Measurements from ENCODE around the gene POLG.

The POLG gene

GRCh38 chr15:89370120-89370977 lies 35.7 kb upstream of the POLG start:
- no peak for DNase-seq

- DNase-seq = no peak
Observed at GRCh38 chr15:89369341-89369947, 34.8 kb upstream of the POLG start.

DNA sequence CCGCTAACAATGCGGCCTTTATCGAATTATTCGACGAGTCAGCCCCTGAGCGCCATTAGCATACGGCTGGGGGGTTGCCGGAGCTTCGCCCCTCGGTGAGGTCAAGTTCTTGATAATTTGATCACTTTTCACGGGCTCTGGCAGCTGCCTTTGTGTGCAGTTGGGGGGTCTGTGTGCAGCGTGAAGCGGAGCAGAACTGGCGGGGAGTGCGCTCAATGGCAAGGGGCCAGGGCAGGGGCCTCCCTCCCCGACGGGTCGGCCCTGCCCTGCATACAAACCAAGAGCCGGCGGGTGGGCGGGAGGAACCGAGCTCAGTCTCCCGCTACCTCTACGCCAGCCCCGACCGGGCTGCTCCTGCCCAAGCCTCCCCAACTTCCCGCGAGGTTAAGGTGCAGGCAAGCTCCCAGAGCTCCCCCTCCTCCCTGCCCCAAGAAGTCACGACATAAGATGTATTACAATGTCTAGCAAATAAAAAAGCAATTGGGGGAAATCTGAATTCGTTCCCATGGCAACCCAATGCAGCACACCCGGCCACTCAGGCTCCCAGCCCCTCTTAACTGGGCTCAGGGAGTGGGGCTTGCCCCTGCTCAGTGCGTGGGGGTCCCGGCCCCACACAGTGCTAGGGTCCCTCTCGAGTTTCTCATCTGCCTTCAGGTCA lies 34.1 kb upstream of the POLG start:
- DNase-seq = no peak

DNA sequence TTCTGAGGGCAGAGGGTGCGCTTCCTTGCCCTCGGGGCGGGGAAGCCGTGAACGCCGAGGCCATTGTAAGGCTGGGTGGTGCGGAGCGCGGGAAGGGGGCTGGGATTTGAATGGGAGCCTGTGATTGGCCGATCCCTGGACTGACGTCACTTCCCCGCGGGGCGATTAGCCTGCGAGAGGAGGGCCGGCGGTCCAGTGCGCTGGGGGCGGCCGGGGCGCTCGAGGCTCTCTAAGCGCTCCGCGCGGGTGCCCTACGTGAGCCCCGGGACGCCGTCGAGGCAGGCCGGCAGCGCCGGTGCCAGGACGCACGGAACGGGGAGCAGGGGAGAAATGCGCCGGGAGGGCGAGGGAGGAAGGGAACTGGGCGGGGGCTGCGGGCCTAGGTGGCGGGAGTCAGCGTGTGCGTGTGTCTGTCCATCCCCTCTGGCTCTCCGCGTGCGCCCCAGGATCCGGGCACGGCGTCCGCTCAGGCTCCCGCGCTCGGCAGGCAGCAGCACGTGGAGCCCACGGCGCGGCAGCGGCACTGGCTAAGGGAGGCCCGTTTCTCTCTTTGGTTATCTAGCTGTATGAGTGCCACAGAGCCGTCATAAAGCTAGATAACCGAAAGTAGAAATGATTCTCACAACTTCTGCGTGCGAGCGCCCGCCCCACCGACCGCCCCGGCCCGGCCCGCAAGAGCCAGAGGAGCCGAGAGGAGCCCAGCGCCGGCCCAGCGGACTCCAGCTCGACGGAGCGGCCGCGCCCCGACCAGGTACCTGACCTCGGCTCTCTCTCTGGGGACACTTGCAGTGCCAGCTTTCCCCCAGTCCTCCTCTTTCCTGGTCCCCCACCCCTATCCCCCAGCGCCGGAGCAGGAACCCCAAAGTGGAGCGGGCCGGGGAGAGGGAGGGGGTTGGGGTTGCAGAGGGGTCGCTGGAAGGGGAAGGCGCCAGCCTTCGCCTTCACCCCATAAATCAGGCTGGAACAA lies 33.1 kb upstream of the POLG start:
- DNase-seq = no peak

GRCh38 chr15:89366656-89367393 lies 32.2 kb upstream of the POLG start:
- no peak for DNase-seq

DNA sequence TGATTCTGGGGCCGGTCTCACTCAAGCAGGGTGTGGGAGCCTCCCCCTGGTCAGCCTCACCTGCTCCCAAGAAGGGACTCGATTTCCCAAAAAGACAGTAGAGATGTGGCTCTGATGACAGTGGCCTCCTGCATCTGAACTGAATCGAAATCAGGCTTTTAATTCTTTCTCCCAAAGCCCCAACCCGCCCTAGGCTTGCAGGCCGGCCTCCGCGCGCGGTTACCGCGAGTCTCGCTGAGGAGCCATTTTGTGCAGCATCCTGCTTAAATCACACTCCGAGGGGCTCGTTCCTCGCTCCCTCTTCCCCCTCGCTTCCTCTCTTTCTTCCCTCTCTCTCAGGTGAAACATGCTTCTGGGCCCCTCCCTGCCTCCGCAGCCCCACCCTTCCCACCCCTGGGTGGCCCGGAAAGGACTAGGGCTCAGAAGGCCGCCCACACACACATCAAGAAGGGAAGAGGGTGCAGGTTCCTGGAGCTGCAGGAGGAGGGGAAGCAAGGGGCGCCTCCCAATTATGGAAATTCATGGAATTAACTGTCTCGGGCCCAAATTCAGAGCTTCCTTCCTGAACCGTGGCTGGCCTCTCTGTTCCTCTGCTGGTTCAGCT lies 30.9 kb upstream of the POLG start:
- no peak for DNase-seq

DNA sequence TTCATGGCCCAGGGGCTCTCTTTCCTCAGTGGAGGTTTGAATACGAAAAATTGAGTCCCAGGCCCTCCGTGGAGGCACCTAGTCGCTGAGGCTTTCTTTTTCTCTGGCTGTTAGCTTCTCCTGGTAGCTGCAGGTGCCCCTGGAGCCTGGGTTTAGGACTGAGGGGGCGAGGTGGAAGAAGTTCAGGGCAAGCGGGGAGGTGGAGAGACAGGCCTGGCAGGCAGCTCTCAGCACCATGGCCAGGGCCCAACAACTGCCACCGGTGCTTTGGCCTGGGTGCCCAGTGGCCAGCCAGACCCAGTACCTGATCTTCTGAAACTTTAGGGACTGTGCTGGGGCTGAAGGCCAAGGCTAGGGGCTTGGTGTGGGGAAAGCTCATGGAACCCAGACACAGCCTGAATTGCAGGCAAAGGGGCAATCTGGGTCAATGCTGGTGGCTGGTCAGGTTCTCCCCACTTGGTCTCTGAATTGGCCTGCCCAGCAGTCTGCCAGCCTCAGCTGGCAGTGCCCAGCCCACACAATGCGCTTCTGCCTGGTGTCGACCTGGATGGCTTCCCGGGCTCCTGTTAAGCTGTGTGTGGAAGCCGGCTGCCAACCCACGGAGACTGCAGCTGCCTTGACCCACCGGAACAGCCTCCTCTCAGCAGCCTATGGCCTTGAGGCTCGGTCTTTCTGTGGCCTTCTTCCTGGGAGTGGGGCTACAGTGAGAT lies 30.3 kb upstream of the POLG start:
- no peak for DNase-seq

GRCh38 chr15:89364341-89364740 lies 29.7 kb upstream of the POLG start:
- no peak for DNase-seq

- DNase-seq = no peak
Observed at GRCh38 chr15:89363770-89364169, 29.1 kb upstream of the POLG start.

- DNase-seq = no peak
Observed at GRCh38 chr15:89363133-89363532, 28.5 kb upstream of the POLG start.

- DNase-seq = no peak
Observed at GRCh38 chr15:89362203-89363101, 27.8 kb upstream of the POLG start.

DNA sequence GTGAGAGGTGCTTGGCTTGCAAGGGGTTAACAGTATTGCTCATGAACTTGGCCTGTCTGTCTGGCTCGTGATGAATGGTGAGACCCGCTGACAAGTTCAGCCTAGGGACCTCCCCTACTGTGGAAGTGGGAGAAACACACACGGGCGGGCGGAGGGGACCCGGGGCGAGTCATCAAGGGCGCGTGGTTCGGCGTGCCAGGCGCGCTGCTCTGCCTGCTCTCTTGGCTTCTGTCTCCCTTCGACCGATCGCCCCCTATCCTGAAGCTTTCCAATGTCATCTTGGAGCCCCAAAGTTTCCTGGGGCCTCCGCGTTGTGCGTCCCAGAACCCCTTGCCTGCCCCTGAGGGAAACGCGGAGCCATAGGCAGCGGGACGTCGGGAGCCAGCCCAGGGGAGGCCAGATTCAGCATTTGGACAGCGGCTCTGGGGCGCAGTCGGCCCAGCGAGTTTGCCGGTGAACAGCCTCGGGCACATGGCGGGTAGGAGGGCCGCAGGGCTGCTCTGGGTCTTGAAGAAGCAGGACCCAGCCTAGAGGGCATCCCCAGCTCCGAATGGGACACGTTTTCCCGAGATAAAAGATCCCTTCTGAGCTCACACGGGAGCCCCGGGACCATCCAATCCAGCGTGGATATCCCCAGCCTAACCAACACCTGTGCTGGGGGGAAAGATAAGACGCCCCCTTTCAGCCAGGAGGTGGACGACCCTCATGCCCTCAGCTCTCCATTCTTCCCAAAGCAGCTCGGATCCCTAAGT lies 27.0 kb upstream of the POLG start:
- peak; percentile 50 for DNase-seq

- DNase-seq = no peak
Observed at GRCh38 chr15:89360294-89360971, 25.8 kb upstream of the POLG start.

DNA sequence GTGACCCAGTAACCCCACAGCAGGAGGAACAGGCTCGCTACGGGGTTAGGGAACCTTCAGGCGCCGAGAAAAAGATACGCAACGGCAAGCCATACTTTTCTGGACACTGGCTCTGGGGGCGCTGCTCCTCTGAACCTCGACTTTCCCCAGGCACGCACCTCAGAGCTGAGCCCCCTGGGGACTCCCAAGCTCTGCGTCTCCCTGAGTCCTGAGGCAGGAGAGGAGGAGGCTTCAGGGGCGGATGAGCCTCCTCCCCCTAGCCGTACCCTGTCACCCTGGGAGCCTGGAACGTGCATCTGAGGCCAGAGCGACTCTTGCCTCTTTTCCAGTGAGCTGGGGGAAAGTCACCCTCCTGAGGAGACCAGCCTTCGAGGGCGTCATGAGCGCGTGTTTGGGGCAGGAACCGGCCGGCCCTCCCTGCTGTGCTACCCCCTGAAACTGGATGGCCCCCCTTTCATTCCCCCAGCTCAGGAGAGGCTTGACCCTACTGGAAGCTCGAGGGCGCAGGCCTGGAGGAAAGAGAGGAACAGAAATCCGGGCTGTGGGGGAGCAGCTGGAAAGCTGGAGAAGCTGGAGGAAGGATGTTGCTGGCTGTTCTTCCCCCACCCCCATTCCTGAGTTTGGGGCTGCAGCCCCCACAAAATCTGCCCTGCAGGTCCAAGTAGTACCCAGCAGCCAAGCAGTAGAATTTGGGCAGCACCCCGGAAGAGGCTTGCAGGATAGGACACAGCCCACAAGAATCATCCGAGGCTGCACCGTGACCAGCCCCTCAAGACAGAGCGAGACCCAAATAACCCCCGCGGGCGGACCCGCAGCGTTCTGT lies 25.1 kb upstream of the POLG start:
- DNase-seq = no peak

GRCh38 chr15:89358755-89359439 lies 24.3 kb upstream of the POLG start:
- peak; percentile 72 for DNase-seq

DNA sequence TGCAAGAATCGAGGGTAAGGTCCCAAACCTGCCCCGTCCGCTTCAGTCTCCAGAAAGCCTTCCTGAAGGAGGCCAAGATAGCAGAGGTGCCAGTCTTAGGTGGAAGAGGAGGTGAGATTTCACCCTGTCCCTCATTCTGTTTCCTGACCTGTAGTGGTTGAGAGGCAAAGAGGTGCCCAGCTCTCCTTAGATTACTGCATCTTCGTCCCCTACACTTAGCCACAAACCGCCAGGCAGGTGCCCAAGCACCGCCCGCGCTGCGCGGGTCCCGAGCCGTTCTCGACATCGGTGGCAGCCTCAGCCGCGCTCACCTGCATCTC lies 23.8 kb upstream of the POLG start:
- no peak for DNase-seq

Measured in central memory CD4-positive, alpha-beta T cell (primary cell).